K562 (cell line): ENCODE results near the gene HAX1. TPM values are rescaled to one million over a fixed set of nuclear protein-coding genes. Genes with fewer than 3 reads are reported as not detected.

Experiments used
- EP400 ChIP-seq: fragments of 450-650 bp; IDR thresholded peaks from 2 replicates; pipeline ENCODE4 v1.6.1; 2017; ENCODE audit warnings: antibody characterized with exemption, mild to moderate bottlenecking, moderate library complexity
- ETS2 ChIP-seq: IDR thresholded peaks from 2 replicates; pipeline ENCODE4 v1.6.1; 2016; ENCODE audit warnings: borderline replicate concordance, missing genetic modification characterization, mild to moderate bottlenecking, moderate library complexity, missing compliant biosample characterization; ENCODE audit not compliant: poor library complexity, severe bottlenecking
- HDAC2 ChIP-seq: fragments of 450-650 bp; IDR thresholded peaks from 2 replicates; pipeline ENCODE4 v1.6.1; 2016; ENCODE audit warnings: mild to moderate bottlenecking
- ILK ChIP-seq: fragments of 450-650 bp; IDR thresholded peaks from 2 replicates; pipeline ENCODE4 v1.6.1; 2016; ENCODE audit warnings: missing genetic modification characterization, low read depth, mild to moderate bottlenecking, missing compliant biosample characterization, moderate library complexity, borderline replicate concordance
- LEF1 ChIP-seq: fragments of 450-650 bp; IDR thresholded peaks from 2 replicates; pipeline ENCODE4 v1.6.1; 2016; ENCODE audit warnings: mild to moderate bottlenecking
- MAFF ChIP-seq: IDR thresholded peaks from 2 replicates; pipeline ENCODE4 v1.6.1; 2012; ENCODE audit warnings: low read length, improper control_type of control experiment
- MAZ ChIP-seq, 2 experiments: fragments of 450-650 bp in 1 of 2; sonication (generic) in 1 of 2; formaldehyde crosslinking; IDR thresholded peaks in 1 of 2; conservative IDR thresholded peaks in 1 of 2; 2 replicates each; pipeline versions ENCODE4 v1.4.0 to v1.5.0; 2020; ENCODE audit warnings: mild to moderate bottlenecking in 1 of 2, missing genetic modification reagents in 1 of 2
- MEF2A ChIP-seq: IDR thresholded peaks from 2 replicates; pipeline ENCODE4 v1.6.1; 2011; ENCODE audit warnings: low read depth, mild to moderate bottlenecking, low read length, moderate library complexity; ENCODE audit not compliant: control insufficient read depth
- MIER1 ChIP-seq: fragments of 450-650 bp; IDR thresholded peaks from 2 replicates; pipeline ENCODE4 v1.6.1; 2016; ENCODE audit warnings: antibody characterized with exemption, mild to moderate bottlenecking, low read depth
- MYC ChIP-seq, 2 experiments: fragments of 250-450 bp in 1 of 2; sonication (Bioruptor Pico) in 1 of 2; IDR thresholded peaks; 2 replicates each; pipeline versions ENCODE4 v1.5.1 to v1.6.1; 2012 to 2021; ENCODE audit warnings: low read depth in 2 of 2, borderline replicate concordance in 1 of 2, improper control_type of control experiment in 1 of 2, low read length in 1 of 2, mild to moderate bottlenecking in 1 of 2, moderate library complexity in 1 of 2
- NFE2L1 ChIP-seq: fragments of 450-650 bp; IDR thresholded peaks from 2 replicates; pipeline ENCODE4 v1.6.1; 2016; ENCODE audit warnings: missing genetic modification characterization, low read depth, mild to moderate bottlenecking, missing compliant biosample characterization, moderate library complexity, borderline replicate concordance
- POLR2B ChIP-seq: fragments of 450-650 bp; IDR thresholded peaks from 2 replicates; pipeline ENCODE4 v1.6.1; 2018; ENCODE audit warnings: low read depth; ENCODE audit not compliant: partially characterized antibody
- PYGO2 ChIP-seq: fragments of 450-650 bp; IDR thresholded peaks from 2 replicates; pipeline ENCODE4 v1.6.1; 2016; ENCODE audit warnings: mild to moderate bottlenecking, missing genetic modification characterization, moderate library complexity, missing compliant biosample characterization
- RHOXF2B ChIP-seq: fragments of 250-450 bp; sonication (Bioruptor Pico); conservative IDR thresholded peaks from 2 replicates; pipeline ENCODE4 v1.5.1; 2021
- SOX6 ChIP-seq: fragments of 450-650 bp; IDR thresholded peaks from 2 replicates; pipeline ENCODE4 v1.6.1; 2014; ENCODE audit warnings: mild to moderate bottlenecking
- TOE1 ChIP-seq, 2 experiments: fragments of 450-650 bp in 1 of 2; sonication (generic) in 1 of 2; formaldehyde crosslinking in 1 of 2; IDR thresholded peaks; 2 replicates each; pipeline versions ENCODE4 v1.7.1 to v1.8.0; 2016 to 2022; ENCODE audit warnings: borderline replicate concordance in 2 of 2, mild to moderate bottlenecking in 2 of 2, antibody characterized with exemption in 1 of 2, inconsistent platforms in 1 of 2, low read depth in 1 of 2, missing genetic modification reagents in 1 of 2, moderate library complexity in 1 of 2
- ZNF395 ChIP-seq: fragments of 200-800 bp; sonication (Bioruptor generic); IDR thresholded peaks from 2 replicates; pipeline ENCODE4 v1.6.1; 2017; ENCODE audit warnings: missing genetic modification characterization, missing compliant biosample characterization
- ZNF583 ChIP-seq: fragments of 250-450 bp; sonication (Bioruptor Pico); IDR thresholded peaks from 2 replicates; pipeline ENCODE4 v1.4.0; 2020
- ZNF668 ChIP-seq: fragments of 250-450 bp; sonication (Bioruptor Pico); IDR thresholded peaks from 2 replicates; pipeline ENCODE4 v1.8.0; 2022; ENCODE audit warnings: mild to moderate bottlenecking, inconsistent platforms
- polyA plus RNA-seq, 8 experiments: library from polyadenylated mRNA; depleted of rRNA in 4 of 8; stranded (reverse) in 5 of 8; unstranded in 3 of 8; fragments of >200 nt; fragmentation: Nextera tagmentation in 2 of 8; fragmentation: Illumina TruSeq in 1 of 8; extraction: Ambion mirVana in 2 of 8; extraction: Trizol in 1 of 8; gene quantifications; 2 replicates each; pipeline versions ENCODE4 v1.2.1 to v1.2.3, GENCODE V29; 2011 to 2014; ENCODE audit warnings: inconsistent platforms in 1 of 8, missing spikeins in 1 of 8
- total RNA-seq, 7 experiments: library from RNA; depleted of rRNA in 6 of 7; stranded (reverse); fragments of >200 nt in 6 of 7; fragmentation: Illumina TruSeq in 2 of 7; extraction: Trizol in 2 of 7; gene quantifications; 2 replicates each; pipeline versions ENCODE4 v1.2.1 to v1.2.3, GENCODE V29; 2011 to 2021; ENCODE audit warnings: low replicate concordance in 1 of 7
- TF ChIP-seq, protein P1 (sequence below): fragments of 450-650 bp; formaldehyde crosslinking; IDR thresholded peaks from 2 replicates; pipeline ENCODE4 v1.4.0; 2022; ENCODE audit warnings: missing genetic modification characterization
- TF ChIP-seq, protein P2 (sequence below): sonication (generic); formaldehyde crosslinking; IDR thresholded peaks from 2 replicates; pipeline ENCODE4 v1.9.0; 2022; ENCODE audit warnings: mild to moderate bottlenecking, missing genetic modification reagents
- TF ChIP-seq, protein P3 (sequence below): sonication (generic); formaldehyde crosslinking; IDR thresholded peaks from 2 replicates; pipeline ENCODE4 v1.5.0; 2020; ENCODE audit warnings: missing genetic modification reagents

Gene HAX1
- total and polyA plus RNA-seq, 9 of the 15 experiments (the other 6 are each of a cell fraction or from before 2014, with no cell fraction given): 143 to 492 (median 234) TPM

DNA sequence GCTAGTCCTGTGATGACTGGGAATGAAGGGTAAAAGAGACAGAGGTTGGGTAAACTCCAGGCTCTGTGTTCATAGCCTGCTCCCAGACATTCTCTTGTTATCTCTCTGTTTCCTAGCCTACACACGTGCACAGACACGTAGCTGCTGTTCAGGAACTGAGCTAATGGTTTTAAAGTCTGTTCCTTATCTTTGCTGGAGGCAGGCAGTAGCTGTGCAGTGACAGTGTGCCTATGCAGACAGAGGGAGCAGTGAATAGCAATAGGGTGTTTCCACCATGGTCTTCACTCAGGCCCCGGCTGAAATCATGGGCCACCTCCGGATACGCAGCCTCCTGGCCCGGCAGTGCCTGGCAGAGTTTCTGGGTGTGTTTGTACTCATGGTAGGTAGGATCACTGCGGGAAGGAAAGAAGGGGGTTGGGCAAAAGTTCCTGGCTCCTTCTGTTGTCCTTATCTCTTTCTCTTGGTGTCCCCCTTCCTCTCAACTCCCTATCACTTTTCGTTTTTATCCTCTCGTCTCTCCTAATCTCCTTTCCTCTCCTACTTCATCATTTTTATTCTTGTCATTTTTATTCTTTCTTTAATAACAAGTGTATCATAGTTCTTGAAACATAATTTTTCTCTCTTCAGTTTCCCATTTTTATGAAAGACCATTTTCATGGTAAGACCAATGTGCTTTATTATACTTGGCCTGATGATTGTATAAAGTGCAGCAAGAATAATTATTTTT, 48.6 kb downstream of the HAX1 start, which contains the start of gene AQP10 (continued):
- TF ChIP-seq MEF2A (no peak), ILK (no peak), SOX6 (peak; percentile 95), MAZ (CRISPR knock-in tag; conservative IDR thresholded peaks at IDR 0.05 in 1 of 2, IDR thresholded peaks at IDR 0.05 in 1 of 2) (peak in 1 of 2 experiments; percentile 24; a peak in 2 of 4 replicates), MYC (IDR thresholded peaks at IDR 0.05; ENCODE audit: low read depth, low read length) (peak; percentile 91), MYC (CRISPR knock-in tag; IDR thresholded peaks at IDR 0.05; ENCODE audit: borderline replicate concordance, low read depth) (no peak), ETS2 (tag) (no peak), MIER1 (no peak), PYGO2 (no peak), LEF1 (peak; percentile 89), NFE2L1 (no peak), RHOXF2B (CRISPR knock-in tag) (no peak), HDAC2 (peak; percentile 90; the same call in 1 of the 2 replicates), TOE1 (IDR thresholded peaks at IDR 0.05; ENCODE audit: borderline replicate concordance) (no peak; the same call in 1 of the 2 replicates), TOE1 (CRISPR knock-in tag; IDR thresholded peaks at IDR 0.05; ENCODE audit: borderline replicate concordance, low read depth) (0 out of 2 replicates have a peak, but pooled peaks have one; percentile 58), MAFF (no peak), ZNF583 (CRISPR knock-in tag) (no peak), EP400 (peak; percentile 81), POLR2B (peak; percentile 44), ZNF395 (CRISPR knock-in tag) (no peak; the same call in 1 of the 2 replicates), ZNF668 (CRISPR knock-in tag) (no peak)
- TF ChIP-seq, protein P1, sequence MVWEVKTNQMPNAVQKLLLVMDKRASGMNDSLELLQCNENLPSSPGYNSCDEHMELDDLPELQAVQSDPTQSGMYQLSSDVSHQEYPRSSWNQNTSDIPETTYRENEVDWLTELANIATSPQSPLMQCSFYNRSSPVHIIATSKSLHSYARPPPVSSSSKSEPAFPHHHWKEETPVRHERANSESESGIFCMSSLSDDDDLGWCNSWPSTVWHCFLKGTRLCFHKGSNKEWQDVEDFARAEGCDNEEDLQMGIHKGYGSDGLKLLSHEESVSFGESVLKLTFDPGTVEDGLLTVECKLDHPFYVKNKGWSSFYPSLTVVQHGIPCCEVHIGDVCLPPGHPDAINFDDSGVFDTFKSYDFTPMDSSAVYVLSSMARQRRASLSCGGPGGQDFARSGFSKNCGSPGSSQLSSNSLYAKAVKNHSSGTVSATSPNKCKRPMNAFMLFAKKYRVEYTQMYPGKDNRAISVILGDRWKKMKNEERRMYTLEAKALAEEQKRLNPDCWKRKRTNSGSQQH: 0 out of 2 replicates have a peak, but pooled peaks have one; percentile 20
- TF ChIP-seq, protein P2, sequence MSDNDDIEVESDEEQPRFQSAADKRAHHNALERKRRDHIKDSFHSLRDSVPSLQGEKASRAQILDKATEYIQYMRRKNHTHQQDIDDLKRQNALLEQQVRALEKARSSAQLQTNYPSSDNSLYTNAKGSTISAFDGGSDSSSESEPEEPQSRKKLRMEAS (CRISPR knock-in tag): peak; percentile 87
- TF ChIP-seq, protein P3, sequence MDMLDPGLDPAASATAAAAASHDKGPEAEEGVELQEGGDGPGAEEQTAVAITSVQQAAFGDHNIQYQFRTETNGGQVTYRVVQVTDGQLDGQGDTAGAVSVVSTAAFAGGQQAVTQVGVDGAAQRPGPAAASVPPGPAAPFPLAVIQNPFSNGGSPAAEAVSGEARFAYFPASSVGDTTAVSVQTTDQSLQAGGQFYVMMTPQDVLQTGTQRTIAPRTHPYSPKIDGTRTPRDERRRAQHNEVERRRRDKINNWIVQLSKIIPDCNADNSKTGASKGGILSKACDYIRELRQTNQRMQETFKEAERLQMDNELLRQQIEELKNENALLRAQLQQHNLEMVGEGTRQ (CRISPR knock-in tag): peak; percentile 31; the same call in 1 of the 2 replicates
